Thoracic aorta endothelial cell (primary cell): ENCODE results near the gene DEUP1. TPM values are rescaled to one million over a fixed set of nuclear protein-coding genes. Genes with fewer than 3 reads are reported as not detected.

ENCODE experiments used
- total RNA-seq: library from RNA; depleted of rRNA; stranded (reverse); fragments of >200 nt; gene quantifications from 2 replicates; pipeline ENCODE4 v1.2.3, GENCODE V29; 2012

The DEUP1 gene, protein sequence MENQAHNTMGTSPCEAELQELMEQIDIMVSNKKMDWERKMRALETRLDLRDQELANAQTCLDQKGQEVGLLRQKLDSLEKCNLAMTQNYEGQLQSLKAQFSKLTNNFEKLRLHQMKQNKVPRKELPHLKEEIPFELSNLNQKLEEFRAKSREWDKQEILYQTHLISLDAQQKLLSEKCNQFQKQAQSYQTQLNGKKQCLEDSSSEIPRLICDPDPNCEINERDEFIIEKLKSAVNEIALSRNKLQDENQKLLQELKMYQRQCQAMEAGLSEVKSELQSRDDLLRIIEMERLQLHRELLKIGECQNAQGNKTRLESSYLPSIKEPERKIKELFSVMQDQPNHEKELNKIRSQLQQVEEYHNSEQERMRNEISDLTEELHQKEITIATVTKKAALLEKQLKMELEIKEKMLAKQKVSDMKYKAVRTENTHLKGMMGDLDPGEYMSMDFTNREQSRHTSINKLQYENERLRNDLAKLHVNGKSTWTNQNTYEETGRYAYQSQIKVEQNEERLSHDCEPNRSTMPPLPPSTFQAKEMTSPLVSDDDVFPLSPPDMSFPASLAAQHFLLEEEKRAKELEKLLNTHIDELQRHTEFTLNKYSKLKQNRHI
- not detected in 2 replicates for total RNA-seq

GRCh38 chr11:93330446-93330984 lies at the start of gene DEUP1:
Gene DEUP1 (plus strand): TSS chr11:93330742. CDS start chr11:93332260, 1,518 bp downstream.

Other genes with a start within 250 kb of the DEUP1 start
- gene SLC36A4, start 132.8 kb upstream of the DEUP1 start, total RNA-seq = 14.4 and 23.5 TPM in 2 replicates
- 7.7 and 8.8 TPM in 2 replicates for gene SMCO4, start 212.6 kb downstream of the DEUP1 start, total RNA-seq